Caco-2 (cell line): Measurements from ENCODE around the gene MEX3D. TPM values are rescaled to one million over a fixed set of nuclear protein-coding genes. Genes with fewer than 3 reads are reported as not detected.

ENCODE experiments used
- BruUV-seq: library from RNA; stranded (reverse); fragments of 400-500 nt; replicated peaks from 2 replicates; lab custom pipeline; 2021; lab: Mats Ljungman, UMichigan
- CTCF ChIA-PET: fragments of 300-600 bp; sonication (Branson Sonifier 250); formaldehyde crosslinking; loops from one replicate; lab custom pipeline; 2022; ENCODE audit warnings: antibody characterized with exemption; lab: Charles Lee
- POLR2A ChIA-PET: fragments of 300-600 bp; sonication (Branson Sonifier 250); formaldehyde crosslinking; loops from one replicate; lab custom pipeline; 2022; ENCODE audit warnings: antibody characterized with exemption; lab: Charles Lee
- DNase-seq, 2 experiments: peaks; one replicate each; pipeline versions ENCODE4 v3.0.0 to v3.0.0-alpha.2; 2020 to 2022
- H3K27me3 ChIP-seq: replicated peaks from 2 replicates; pipeline ENCODE4 v1.6.0; 2011; ENCODE audit warnings: low read length; ENCODE audit not compliant: control insufficient read depth, insufficient read depth
- H3K36me3 ChIP-seq: 2 replicates; pipeline ENCODE4 v1.5.1; 2011; ENCODE audit warnings: low read length; ENCODE audit not compliant: control insufficient read depth, insufficient read depth
- H3K4me1 ChIP-seq: fragments of 250-450 bp; sonication (Bioruptor Pico); 2 replicates; pipeline ENCODE4 v1.5.1; 2020; ENCODE audit warnings: mild to moderate bottlenecking
- H3K4me3 ChIP-seq: 2 replicates; pipeline ENCODE4 v1.5.1; 2011; ENCODE audit warnings: low read depth, mild to moderate bottlenecking, control low read depth, low read length
- H3K9me3 ChIP-seq: fragments of 250-450 bp; sonication (Bioruptor Pico); 2 replicates; pipeline ENCODE4 v1.5.1; 2020; ENCODE audit warnings: mild to moderate bottlenecking, moderate library complexity
- H3K27ac Mint-ChIP-seq: one replicate; pipeline ENCODE4 v1.8.0; 2022; ENCODE audit warnings: mixed read lengths; ENCODE audit not compliant: unreplicated experiment
- H3K27me3 Mint-ChIP-seq: one replicate; pipeline ENCODE4 v1.8.0; 2022; ENCODE audit warnings: mixed read lengths; ENCODE audit not compliant: insufficient read depth, unreplicated experiment
- H3K36me3 Mint-ChIP-seq: one replicate; pipeline ENCODE4 v1.8.0; 2022; ENCODE audit warnings: mild to moderate bottlenecking, mixed read lengths; ENCODE audit not compliant: insufficient read depth, unreplicated experiment
- H3K4me1 Mint-ChIP-seq: one replicate; pipeline ENCODE4 v1.8.0; 2022; ENCODE audit warnings: low read depth, mixed read lengths; ENCODE audit not compliant: unreplicated experiment
- H3K4me3 Mint-ChIP-seq: one replicate; pipeline ENCODE4 v1.8.0; 2022; ENCODE audit warnings: mild to moderate bottlenecking, moderate library complexity, mixed read lengths; ENCODE audit not compliant: unreplicated experiment
- H3K9me3 Mint-ChIP-seq: one replicate; pipeline ENCODE4 v1.8.0; 2022; ENCODE audit warnings: mixed read lengths; ENCODE audit not compliant: unreplicated experiment
- CTCF ChIP-seq, 2 experiments: fragments of 200-600 bp in 1 of 2; IDR thresholded peaks; 1 replicate in 1 of 2; 2 replicates in 1 of 2; pipeline versions ENCODE4 v1.5.1 to v1.8.0; 2011 to 2022; ENCODE audit warnings: antibody characterized with exemption in 1 of 2, control low read depth in 1 of 2, inconsistent platforms in 1 of 2, low read depth in 1 of 2, low read length in 1 of 2, mild to moderate bottlenecking in 1 of 2, moderate library complexity in 1 of 2; ENCODE audit not compliant: insufficient read depth in 1 of 2, severe bottlenecking in 1 of 2, unreplicated experiment in 1 of 2
- intact Hi-C: fragments of 100-400 bp; cut with micrococcal nuclease; formaldehyde crosslinking; loops from one replicate; pipeline ENCODE4 v1.10.0; 2022; ENCODE audit not compliant: unreplicated experiment
- total RNA-seq: library from RNA; stranded (reverse); gene quantifications from 2 replicates; pipeline ENCODE4 v1.2.3, GENCODE V29; 2022

MEX3D gene
- total RNA-seq, 1 experiment from 2014 or later: 52.1 TPM

GRCh38 chr19:1580382-1580781 is 12.3 kb upstream of the MEX3D start:
- Mint-ChIP-seq H3K9me3 (no peaks in the 10 kb centered on the region), H3K36me3 (peaks cover 60% of the 10 kb centered on the region), H3K4me3 (no peak overlapping the region), H3K27me3 (no peaks in the 10 kb centered on the region), H3K27ac (no peak overlapping the region), H3K4me1 (no peaks in the 10 kb centered on the region)
- BruUV-seq: no TSS peak
- no peaks in the 10 kb centered on the region for H3K27me3 ChIP-seq
- no peak for TF ChIP-seq CTCF (IDR thresholded peaks at IDR 0.05; ENCODE audit: insufficient read depth in 1 of 2, low read depth in 1 of 2, low read length in 1 of 2, severe bottlenecking in 1 of 2, unreplicated experiment in 1 of 2)
- ChIA-PET POLR2A (no interaction called here), CTCF (no interaction called here)
- intact Hi-C loops: no loop called here
- no peak for DNase-seq
- no peak overlapping the region for H3K4me3 ChIP-seq
- no peaks in the 10 kb centered on the region for H3K4me1 ChIP-seq
- H3K9me3 ChIP-seq: no peaks in the 10 kb centered on the region
- no peaks in the 10 kb centered on the region for H3K36me3 ChIP-seq

GRCh38 chr19:1579222-1579621 is 11.1 kb upstream of the MEX3D start:
- no peak for DNase-seq
- no peaks in the 10 kb centered on the region for H3K9me3 ChIP-seq
- no peak for TF ChIP-seq CTCF (IDR thresholded peaks at IDR 0.05; ENCODE audit: insufficient read depth in 1 of 2, low read depth in 1 of 2, low read length in 1 of 2, severe bottlenecking in 1 of 2, unreplicated experiment in 1 of 2)
- H3K4me3 ChIP-seq: no peak overlapping the region
- H3K4me1 Mint-ChIP-seq: no peaks in the 10 kb centered on the region
- no peaks in the 10 kb centered on the region for H3K27me3 Mint-ChIP-seq
- ChIA-PET CTCF (no interaction called here), POLR2A (interaction anchor here (0.6 kb wide), 1 partner anchor 235 kb away, joined by 4 read pairs; no protein-coding TSS in a partner anchor)
- no peaks in the 10 kb centered on the region for H3K4me1 ChIP-seq
- H3K27me3 ChIP-seq: no peaks in the 10 kb centered on the region
- no peak overlapping the region for H3K4me3 Mint-ChIP-seq
- no peaks in the 10 kb centered on the region for H3K9me3 Mint-ChIP-seq
- no peaks in the 10 kb centered on the region for H3K36me3 ChIP-seq
- BruUV-seq: no TSS peak
- no peak overlapping the region for H3K27ac Mint-ChIP-seq
- peaks cover 56% of the 10 kb centered on the region for H3K36me3 Mint-ChIP-seq
- intact Hi-C loops: no loop called here

GRCh38 chr19:1577929-1578618 is 9.9 kb upstream of the MEX3D start:
- BruUV-seq: no TSS peak
- H3K4me3 ChIP-seq: no peak overlapping the region
- no peaks in the 10 kb centered on the region for H3K36me3 ChIP-seq
- H3K4me3 Mint-ChIP-seq: no peak overlapping the region
- POLR2A ChIA-PET: no interaction called here
- no peak for TF ChIP-seq CTCF (IDR thresholded peaks at IDR 0.05; ENCODE audit: insufficient read depth in 1 of 2, low read depth in 1 of 2, low read length in 1 of 2, severe bottlenecking in 1 of 2, unreplicated experiment in 1 of 2)
- no peaks in the 10 kb centered on the region for H3K9me3 ChIP-seq
- no peaks in the 10 kb centered on the region for H3K27me3 Mint-ChIP-seq
- DNase-seq: no peak
- intact Hi-C loops: no loop called here
- H3K4me1 ChIP-seq: no peaks in the 10 kb centered on the region
- H3K27me3 ChIP-seq: no peaks in the 10 kb centered on the region
- CTCF ChIA-PET: no interaction called here
- no peaks in the 10 kb centered on the region for H3K4me1 Mint-ChIP-seq
- no peak overlapping the region for H3K27ac Mint-ChIP-seq
- H3K36me3 Mint-ChIP-seq: peaks cover 47% of the 10 kb centered on the region
- no peaks in the 10 kb centered on the region for H3K9me3 Mint-ChIP-seq
